Measurements from ENCODE around the gene CD55. TPM values are rescaled to one million over a fixed set of nuclear protein-coding genes. Genes with fewer than 3 reads are reported as not detected.

The CD55 gene
- total RNA-seq, 2 experiments from 2014 or later = 100 to 102 TPM

- ChIA-PET POLR2A (no interaction called here), CTCF (no interaction called here)
- Mint-ChIP-seq H3K36me3 (ENCODE audit: low read depth) (no peaks in the 10 kb centered on the region), H3K4me3 (no peak overlapping the region), H3K9me3 (peaks cover 9% of the 10 kb centered on the region), H3K4me1 (ENCODE audit: low read depth) (peaks cover 22% of the 10 kb centered on the region), H3K27ac (no peak overlapping the region), H3K27me3 (no peaks in the 10 kb centered on the region)
- DNase-seq = no peak
- ATAC-seq = no peak
- no peak for TF ChIP-seq CTCF (IDR thresholded peaks at IDR 0.05)
- intact Hi-C loops (cut with micrococcal nuclease) = no loop called here
These were observed 16.6 kb upstream of the CD55 start for GRCh38 chr1:207304710-207305488.

- ATAC-seq (no peak), DNase-seq (no peak)
- TF ChIP-seq CTCF (IDR thresholded peaks at IDR 0.05) = no peak
- ChIA-PET CTCF (no interaction called here), POLR2A (no interaction called here)
- H3K4me1 Mint-ChIP-seq (ENCODE audit: low read depth) = peaks cover 26% of the 10 kb centered on the region
- intact Hi-C loops (cut with micrococcal nuclease) = no loop called here
- H3K27ac Mint-ChIP-seq = no peak overlapping the region
- no peak overlapping the region for H3K4me3 Mint-ChIP-seq
- H3K27me3 Mint-ChIP-seq = no peaks in the 10 kb centered on the region
- H3K36me3 Mint-ChIP-seq (ENCODE audit: low read depth) = no peaks in the 10 kb centered on the region
- peaks cover 9% of the 10 kb centered on the region for H3K9me3 Mint-ChIP-seq
These were observed 16.0 kb upstream of the CD55 start for GRCh38 chr1:207305489-207305873.

GRCh38 chr1:207306023-207306422, 15.5 kb upstream of the CD55 start:
- ChIA-PET CTCF (no interaction called here), POLR2A (interaction anchor here (1.6 kb wide), 1 partner anchor 16 kb away, joined by 4 read pairs; no protein-coding TSS in a partner anchor)
- Mint-ChIP-seq H3K4me3 (no peak overlapping the region), H3K36me3 (ENCODE audit: low read depth) (no peaks in the 10 kb centered on the region), H3K9me3 (peaks cover 9% of the 10 kb centered on the region), H3K27ac (no peak overlapping the region), H3K4me1 (ENCODE audit: low read depth) (peaks cover 26% of the 10 kb centered on the region), H3K27me3 (no peaks in the 10 kb centered on the region)
- ATAC-seq = no peak
- no peak for TF ChIP-seq CTCF (IDR thresholded peaks at IDR 0.05)
- intact Hi-C loops (cut with micrococcal nuclease) = no loop called here
- no peak for DNase-seq

GRCh38 chr1:207306603-207307002, 14.9 kb upstream of the CD55 start:
- H3K27me3 Mint-ChIP-seq = no peaks in the 10 kb centered on the region
- DNase-seq (no peak), ATAC-seq (no peak)
- POLR2A ChIA-PET = interaction anchor here (1.6 kb wide), 1 partner anchor 16 kb away, joined by 4 read pairs; no protein-coding TSS in a partner anchor
- peaks cover 26% of the 10 kb centered on the region for H3K4me1 Mint-ChIP-seq (ENCODE audit: low read depth)
- peaks cover 9% of the 10 kb centered on the region for H3K9me3 Mint-ChIP-seq
- H3K27ac Mint-ChIP-seq = no peak overlapping the region
- CTCF ChIA-PET = no interaction called here
- intact Hi-C loops (cut with micrococcal nuclease) = no loop called here
- no peak overlapping the region for H3K4me3 Mint-ChIP-seq
- H3K36me3 Mint-ChIP-seq (ENCODE audit: low read depth) = no peaks in the 10 kb centered on the region
- no peak for TF ChIP-seq CTCF (IDR thresholded peaks at IDR 0.05)

- Mint-ChIP-seq H3K36me3 (ENCODE audit: low read depth) (no peaks in the 10 kb centered on the region), H3K4me3 (no peak overlapping the region), H3K9me3 (peaks cover 3% of the 10 kb centered on the region), H3K27me3 (no peaks in the 10 kb centered on the region), H3K4me1 (ENCODE audit: low read depth) (peaks cover 17% of the 10 kb centered on the region), H3K27ac (no peak overlapping the region)
- no peak for DNase-seq
- intact Hi-C loops (cut with micrococcal nuclease) = no loop called here
- ATAC-seq = no peak
- POLR2A ChIA-PET = interaction anchor here (1.3 kb wide), 1 partner anchor 13 kb away, joined by 8 read pairs; the partner anchor contains the start of gene CD55
- CTCF ChIA-PET = no interaction called here
- no peak for TF ChIP-seq CTCF (IDR thresholded peaks at IDR 0.05)
These were observed 12.9 kb upstream of the CD55 start for GRCh38 chr1:207308451-207309190.

Data from activated CD8-positive, alpha-beta T cell treated with anti-CD3 and anti-CD28 coated beads for 36 hours (primary cell).